H1 (cell line): ENCODE measurements around the gene SMPX. TPM values are rescaled to one million over a fixed set of nuclear protein-coding genes. Genes with fewer than 3 reads are reported as not detected.
"Not testable (repeated sequence)": the region's sequence is repeated elsewhere in the genome, so short reads cannot be mapped to it uniquely, and the experiment has no call there.

Source experiments
- CTCF ChIA-PET: fragments of 300-600 bp; sonication (Branson Sonifier 250); formaldehyde crosslinking; loops from one replicate; lab custom pipeline; 2021; ENCODE audit not compliant: partially characterized antibody; lab: Charles Lee
- POLR2A ChIA-PET: fragments of 300-600 bp; sonication (Branson Sonifier 250); formaldehyde crosslinking; loops from one replicate; lab custom pipeline; 2021; ENCODE audit warnings: inconsistent platforms; ENCODE audit not compliant: partially characterized antibody; lab: Charles Lee
- DNase-seq, 2 experiments: peaks; one replicate each; pipeline versions ENCODE4 v3.0.0 to v3.0.0-alpha.2; 2010 to 2022; ENCODE audit warnings: low spot score in 2 of 2, low read depth in 1 of 2, mixed read lengths in 1 of 2
- FAIRE-seq: peaks from 2 replicates; lab custom pipeline; 2011; peaks lifted over from hg19 to GRCh38; lab: Jason Lieb, UNC
- H2AFZ ChIP-seq: 2 replicates; pipeline ENCODE4 v1.8.1; 2012; ENCODE audit warnings: low read length, inconsistent platforms
- H2AK5ac ChIP-seq: 2 replicates; pipeline ENCODE4 v1.6.1; 2013; ENCODE audit warnings: low read depth, low read length
- H2BK120ac ChIP-seq: replicated peaks from 2 replicates; pipeline ENCODE3; 2013; ENCODE audit warnings: low read depth, low read length, inconsistent platforms
- H2BK12ac ChIP-seq: 2 replicates; pipeline ENCODE4 v1.6.1; 2013; ENCODE audit warnings: low read depth, low read length
- H2BK15ac ChIP-seq: 2 replicates; pipeline ENCODE4 v1.6.1; 2013; ENCODE audit warnings: low read length
- H2BK20ac ChIP-seq: 2 replicates; pipeline ENCODE4 v1.6.1; 2013; ENCODE audit warnings: low read length
- H2BK5ac ChIP-seq: 2 replicates; pipeline ENCODE4 v1.6.1; 2013; ENCODE audit warnings: low read depth, low read length
- H3K14ac ChIP-seq: 2 replicates; pipeline ENCODE4 v1.6.1; 2013; ENCODE audit warnings: inconsistent platforms; ENCODE audit not compliant: insufficient read length
- H3K18ac ChIP-seq: 2 replicates; pipeline ENCODE4 v1.6.1; 2013; ENCODE audit warnings: low read length; ENCODE audit errors: extremely low read depth
- H3K23ac ChIP-seq: 2 replicates; pipeline ENCODE4 v1.6.1; 2013; ENCODE audit warnings: inconsistent platforms; ENCODE audit not compliant: insufficient read length
- H3K23me2 ChIP-seq: 2 replicates; pipeline ENCODE4 v1.6.1; 2013; ENCODE audit warnings: low read depth, low read length
- H3K27ac ChIP-seq: 2 replicates; pipeline ENCODE4 v1.6.1; 2011; ENCODE audit warnings: low read depth, low read length, inconsistent platforms
- H3K27me3 ChIP-seq, 4 experiments: replicated peaks in 1 of 4; 1 replicate in 1 of 4; 2 replicates in 3 of 4; pipeline versions ENCODE4 v1.6.1 to v1.8.1; 2011 to 2013; ENCODE audit warnings: low read length in 3 of 4, mild to moderate bottlenecking in 3 of 4, inconsistent platforms in 2 of 4, mixed read lengths in 2 of 4, moderate library complexity in 1 of 4; ENCODE audit not compliant: control insufficient read depth in 3 of 4, insufficient read depth in 3 of 4; ENCODE audit errors: extremely low read depth in 1 of 4
- H3K36me3 ChIP-seq, 4 experiments: 2 replicates each; pipeline versions ENCODE4 v1.6.1 to v1.8.1; 2011 to 2013; ENCODE audit warnings: mild to moderate bottlenecking in 4 of 4, low read length in 3 of 4, moderate library complexity in 2 of 4, control low read depth in 1 of 4, inconsistent platforms in 1 of 4; ENCODE audit not compliant: insufficient read depth in 4 of 4, control insufficient read depth in 2 of 4
- H3K4ac ChIP-seq: replicated peaks from 2 replicates; pipeline ENCODE3; 2013; ENCODE audit warnings: low read length, low read depth, mixed read lengths, inconsistent platforms; ENCODE audit not compliant: insufficient read length
- H3K4me1 ChIP-seq, 4 experiments: replicated peaks in 1 of 4; 1 replicate in 1 of 4; 2 replicates in 3 of 4; pipeline versions ENCODE4 v1.6.1 to v1.8.1; 2011 to 2013; ENCODE audit warnings: low read length in 3 of 4, inconsistent platforms in 2 of 4, mixed read lengths in 1 of 4; ENCODE audit not compliant: insufficient read depth in 4 of 4, control insufficient read depth in 3 of 4
- H3K4me2 ChIP-seq, 2 experiments: 2 replicates each; pipeline versions ENCODE4 v1.6.1 to v1.8.1; 2011 to 2013; ENCODE audit warnings: low read depth in 2 of 2, low read length in 2 of 2, control low read depth in 1 of 2, inconsistent platforms in 1 of 2, mild to moderate bottlenecking in 1 of 2; ENCODE audit not compliant: insufficient read depth in 1 of 2
- H3K4me3 ChIP-seq, 4 experiments: fragments of 200-600, 300-600 bp in 1 of 4; sonication (generic), shearing (Covaris generic), sonication (Bioruptor Twin) in 1 of 4; 2 replicates each; pipeline versions ENCODE4 v1.5.1 to v1.8.1; 2011 to 2016; ENCODE audit warnings: low read length in 4 of 4, low read depth in 3 of 4, control low read depth in 2 of 4, inconsistent platforms in 2 of 4, mild to moderate bottlenecking in 2 of 4, mixed read lengths in 1 of 4, moderate library complexity in 1 of 4; ENCODE audit not compliant: insufficient read depth in 2 of 4; ENCODE audit errors: extremely low read depth in 1 of 4
- H3K56ac ChIP-seq: replicated peaks from 2 replicates; pipeline ENCODE3; 2013; ENCODE audit warnings: low read depth, mild to moderate bottlenecking, mixed read lengths, low read length, inconsistent platforms; ENCODE audit not compliant: insufficient read length
- H3K79me1 ChIP-seq: 2 replicates; pipeline ENCODE4 v1.6.1; 2013; ENCODE audit warnings: low read depth, low read length, control low read depth
- H3K79me2 ChIP-seq, 2 experiments: 2 replicates each; pipeline versions ENCODE4 v1.6.1 to v1.8.1; 2012 to 2013; ENCODE audit warnings: low read length in 2 of 2, mild to moderate bottlenecking in 2 of 2, inconsistent platforms in 1 of 2; ENCODE audit not compliant: insufficient read depth in 2 of 2, control insufficient read depth in 1 of 2
- H3K9ac ChIP-seq, 4 experiments: replicated peaks in 1 of 4; 1 replicate in 1 of 4; 2 replicates in 3 of 4; pipeline versions ENCODE4 v1.6.1 to v1.8.1; 2011 to 2013; ENCODE audit warnings: low read depth in 3 of 4, low read length in 3 of 4, control low read depth in 2 of 4, mild to moderate bottlenecking in 2 of 4, moderate library complexity in 2 of 4, inconsistent platforms in 1 of 4; ENCODE audit errors: extremely low read depth in 1 of 4
- H3K9me3 ChIP-seq, 2 experiments: 2 replicates each; pipeline versions ENCODE4 v1.6.1 to v1.8.1; 2012 to 2013; ENCODE audit warnings: mild to moderate bottlenecking in 2 of 2, moderate library complexity in 2 of 2, control low read depth in 1 of 2, inconsistent platforms in 1 of 2, low read depth in 1 of 2, low read length in 1 of 2, mixed read lengths in 1 of 2; ENCODE audit not compliant: insufficient read depth in 2 of 2
- H4K20me1 ChIP-seq, 2 experiments: replicated peaks in 1 of 2; 2 replicates each; pipeline versions ENCODE3 to v1.8.1; 2011 to 2013; ENCODE audit warnings: inconsistent platforms in 2 of 2, low read length in 2 of 2, mild to moderate bottlenecking in 1 of 2; ENCODE audit not compliant: insufficient read depth in 2 of 2, control insufficient read depth in 1 of 2
- H4K5ac ChIP-seq: 2 replicates; pipeline ENCODE4 v1.6.1; 2013; ENCODE audit warnings: low read length, low read depth, mixed read lengths, inconsistent platforms; ENCODE audit not compliant: insufficient read length
- H4K8ac ChIP-seq: 2 replicates; pipeline ENCODE4 v1.8.0; 2013; ENCODE audit warnings: mild to moderate bottlenecking, moderate library complexity, low read length, inconsistent platforms; ENCODE audit not compliant: insufficient read depth; ENCODE audit errors: extremely low read depth
- H4K91ac ChIP-seq: replicated peaks from 2 replicates; pipeline ENCODE3; 2013; ENCODE audit warnings: low read length, mixed read lengths, inconsistent platforms; ENCODE audit not compliant: insufficient read length
- CREB1 ChIP-seq: IDR thresholded peaks from 2 replicates; pipeline ENCODE4 v1.6.1; 2012; ENCODE audit warnings: inconsistent platforms
- HDAC6 ChIP-seq: IDR thresholded peaks from one replicate; pipeline ENCODE4 v1.7.1; 2012; ENCODE audit warnings: low read depth, mild to moderate bottlenecking, inconsistent platforms, low read length, moderate library complexity
- TEAD4 ChIP-seq: IDR thresholded peaks from 2 replicates; pipeline ENCODE4 v1.6.1; 2012; ENCODE audit warnings: low read depth, low read length, inconsistent platforms, mixed read lengths
- WGBS, 2 experiments: shearing (Covaris generic) in 1 of 2; methylation state at CpG; one replicate each; pipeline versions ENCODE4 v1.1.6 to v1.1.7; 2013 to 2015; ENCODE audit warnings: low lambda C conversion rate in 2 of 2, mixed read lengths in 2 of 2, inconsistent platforms in 1 of 2, low coverage in 1 of 2, missing lambda C conversion rate in 1 of 2; ENCODE audit not compliant: insufficient replicate concordance in 2 of 2, insufficient coverage in 1 of 2, insufficient read length in 1 of 2; ENCODE audit errors: extremely low coverage in 1 of 2, missing lambda C conversion rate in 1 of 2; 5-methylcytosine and 5-hydroxymethylcytosine counted together
- polyA plus RNA-seq, 7 experiments: library from polyadenylated mRNA; depleted of rRNA in 3 of 7; stranded (reverse) in 5 of 7; unstranded in 2 of 7; fragments of >200 nt in 5 of 7; fragments of 200-250 nt in 2 of 7; gene quantifications; 1 replicate in 5 of 7; 2 replicates in 1 of 7; 4 replicates in 1 of 7; pipeline versions ENCODE4 v1.2.1 to v1.2.3, GENCODE V29; 2011 to 2013; ENCODE audit warnings: missing spikeins in 2 of 7, mixed read lengths in 2 of 7
- total RNA-seq: library from RNA; stranded (reverse); fragmentation: NEBNext Ultra II Directional; extraction: Animal tissue kit (Norgen Biotek cat#: 25700); gene quantifications from 2 replicates; pipeline ENCODE4 v1.2.1, GENCODE V29; 2021

SMPX gene
- total and polyA plus RNA-seq, 2 of the 8 experiments (the other 6 are each of a cell fraction or from before 2014, with no cell fraction given) = not detected

DNA sequence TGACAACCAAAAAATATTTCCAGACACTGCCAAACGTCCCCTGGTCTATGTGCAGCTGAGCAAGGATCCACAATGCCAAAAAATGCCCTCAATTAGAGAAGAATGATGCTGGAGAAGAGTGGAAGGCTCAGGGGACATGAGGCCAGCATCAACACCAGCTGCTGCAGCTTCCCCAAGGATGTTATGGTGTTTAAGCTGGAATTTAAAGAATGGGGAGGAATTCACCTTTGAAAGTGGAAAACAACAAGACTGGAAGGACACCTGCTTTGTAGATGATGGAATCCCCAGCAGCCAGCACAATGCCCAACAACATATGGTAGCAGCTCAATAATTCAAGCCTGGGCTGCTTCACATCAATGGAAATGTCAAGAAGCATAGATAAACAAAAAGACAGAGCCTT is 20.3 kb upstream of the SMPX start:
- CTCF ChIA-PET = interaction anchor here (1.5 to 2.4 kb wide), 2 partner anchors 11 to 20 kb away, joined by 3 to 5 read pairs; partner anchors contain the start of gene SMPX
- 100% methylated on average over 1 of the region's 1 CpG; no CpG with 5 or more reads in 1 of the 2 experiments for WGBS, 2 experiments
- POLR2A ChIA-PET = no interaction called here

DNA sequence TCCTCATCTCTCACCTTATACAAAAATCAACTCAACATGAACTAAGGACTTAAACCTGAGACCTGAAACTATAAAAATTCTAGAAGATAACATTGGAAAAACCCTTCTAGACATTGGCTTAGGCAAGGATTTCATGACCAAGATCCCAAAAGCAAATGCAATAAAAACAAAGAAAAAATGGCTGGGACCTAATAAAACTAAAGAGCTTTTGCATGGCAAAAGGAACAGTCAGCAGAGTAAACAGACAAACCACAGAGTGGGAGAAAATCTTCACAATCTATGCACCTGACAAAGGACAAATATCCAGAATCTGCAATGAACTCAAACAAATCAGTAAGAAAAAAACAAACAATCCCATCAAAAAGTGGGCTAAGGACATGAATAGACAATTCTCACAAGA is 17.2 kb upstream of the SMPX start:
- H3K79me1 ChIP-seq, H3K79me2 ChIP-seq, H2BK5ac ChIP-seq, H4K91ac ChIP-seq, H3K23ac ChIP-seq, H3K36me3 ChIP-seq, H3K27ac ChIP-seq, FAIRE-seq, CTCF ChIA-PET, H4K5ac ChIP-seq, H3K4me3 ChIP-seq, H2AFZ ChIP-seq, H3K18ac ChIP-seq, H2BK120ac ChIP-seq, H2BK12ac ChIP-seq, H4K20me1 ChIP-seq, H4K8ac ChIP-seq, H2BK20ac ChIP-seq, H3K56ac ChIP-seq, H3K27me3 ChIP-seq, H3K9ac ChIP-seq, H2AK5ac ChIP-seq, POLR2A ChIA-PET, H3K23me2 ChIP-seq, H3K14ac ChIP-seq, DNase-seq, H3K9me3 ChIP-seq, H3K4me2 ChIP-seq, H3K4me1 ChIP-seq, H2BK15ac ChIP-seq, H3K4ac ChIP-seq: not testable (repeated sequence)

More for the DNA sequence above, 20.3 kb upstream of the SMPX start:
- H3K23me2 ChIP-seq = no peaks in the 10 kb centered on the region
- no peak overlapping the region for H4K91ac ChIP-seq
- no peak overlapping the region for H3K9ac ChIP-seq
- H2AFZ ChIP-seq = no peak overlapping the region
- H3K4ac ChIP-seq = no peak overlapping the region
- no peak overlapping the region for H2BK120ac ChIP-seq
- DNase-seq (no peak), FAIRE-seq (no peak)
- H3K27ac ChIP-seq = no peak overlapping the region
- no peak overlapping the region for H3K4me3 ChIP-seq
- no peak overlapping the region for H2BK5ac ChIP-seq
- H3K23ac ChIP-seq = no peak overlapping the region
- no peak overlapping the region for H4K5ac ChIP-seq
- H3K14ac ChIP-seq = no peak overlapping the region
- no peak overlapping the region for H2BK15ac ChIP-seq
- no peak overlapping the region for H3K56ac ChIP-seq
- no peak overlapping the region for H3K4me2 ChIP-seq
- no peak overlapping the region for H4K8ac ChIP-seq
- H3K9me3 ChIP-seq = no peaks in the 10 kb centered on the region
- no peak for TF ChIP-seq CREB1
- peak; percentile 38; the same call in 1 of the 2 replicates for TF ChIP-seq TEAD4
- no peak for TF ChIP-seq HDAC6
- 0 out of 2 replicates have a peak overlapping the region, but pooled peaks have one; percentile 39 for H2BK12ac ChIP-seq
- H3K79me1 ChIP-seq = no peaks in the 10 kb centered on the region
- H2AK5ac ChIP-seq = no peak overlapping the region
- H2BK20ac ChIP-seq = no peak overlapping the region
- H3K36me3 ChIP-seq = no peaks in the 10 kb centered on the region
- no peaks in the 10 kb centered on the region for H4K20me1 ChIP-seq
- no peaks in the 10 kb centered on the region for H3K4me1 ChIP-seq
- no peak overlapping the region for H3K18ac ChIP-seq
- H3K27me3 ChIP-seq = no peaks in the 10 kb centered on the region
- H3K79me2 ChIP-seq = no peaks in the 10 kb centered on the region
